Measurements from ENCODE around the gene RGS6.

The RGS6 gene

GRCh38 chr14:72519543-72519942 lies 587.3 kb downstream of the RGS6 start:
- H3K36me3 ChIP-seq (ENCODE audit: control insufficient read depth, insufficient read depth, low read length) = no peaks in the 10 kb centered on the region
- H3K4me3 ChIP-seq (ENCODE audit: low read length) = no peak overlapping the region
- H3K27me3 ChIP-seq (ENCODE audit: control insufficient read depth, insufficient read depth, low read length) = no peaks in the 10 kb centered on the region
- H3K4me1 ChIP-seq (ENCODE audit: control insufficient read depth, insufficient read depth, low read length) = no peaks in the 10 kb centered on the region
- H3K9ac ChIP-seq (ENCODE audit: low read length) = no peak overlapping the region
- H3K27ac ChIP-seq (ENCODE audit: low read depth, low read length) = no peak overlapping the region

- Histone ChIP-seq H3K4me3 (ENCODE audit: low read length) (no peak overlapping the region), H3K27me3 (ENCODE audit: control insufficient read depth, insufficient read depth, low read length) (no peaks in the 10 kb centered on the region), H3K4me1 (ENCODE audit: control insufficient read depth, insufficient read depth, low read length) (no peaks in the 10 kb centered on the region), H3K27ac (ENCODE audit: low read depth, low read length) (no peak overlapping the region), H3K36me3 (ENCODE audit: control insufficient read depth, insufficient read depth, low read length) (no peaks in the 10 kb centered on the region), H3K9ac (ENCODE audit: low read length) (no peak overlapping the region)
These were observed 588.8 kb downstream of the RGS6 start for GRCh38 chr14:72521045-72521444.

- H3K9ac ChIP-seq (ENCODE audit: low read length) = no peak overlapping the region
- no peak overlapping the region for H3K27ac ChIP-seq (ENCODE audit: low read depth, low read length)
- H3K4me3 ChIP-seq (ENCODE audit: low read length) = no peak overlapping the region
- H3K36me3 ChIP-seq (ENCODE audit: control insufficient read depth, insufficient read depth, low read length) = no peaks in the 10 kb centered on the region
- no peaks in the 10 kb centered on the region for H3K27me3 ChIP-seq (ENCODE audit: control insufficient read depth, insufficient read depth, low read length)
- H3K4me1 ChIP-seq (ENCODE audit: control insufficient read depth, insufficient read depth, low read length) = no peaks in the 10 kb centered on the region
These were observed 589.9 kb downstream of the RGS6 start for GRCh38 chr14:72521968-72522741.

GRCh38 chr14:72522847-72523246 lies 590.6 kb downstream of the RGS6 start:
- Histone ChIP-seq H3K27ac (ENCODE audit: low read depth, low read length) (no peak overlapping the region), H3K27me3 (ENCODE audit: control insufficient read depth, insufficient read depth, low read length) (no peaks in the 10 kb centered on the region), H3K4me1 (ENCODE audit: control insufficient read depth, insufficient read depth, low read length) (no peaks in the 10 kb centered on the region), H3K36me3 (ENCODE audit: control insufficient read depth, insufficient read depth, low read length) (no peaks in the 10 kb centered on the region), H3K4me3 (ENCODE audit: low read length) (no peak overlapping the region), H3K9ac (ENCODE audit: low read length) (no peak overlapping the region)

- no peak overlapping the region for H3K27ac ChIP-seq (ENCODE audit: low read depth, low read length)
- no peak overlapping the region for H3K4me3 ChIP-seq (ENCODE audit: low read length)
- no peaks in the 10 kb centered on the region for H3K4me1 ChIP-seq (ENCODE audit: control insufficient read depth, insufficient read depth, low read length)
- H3K9ac ChIP-seq (ENCODE audit: low read length) = no peak overlapping the region
- H3K27me3 ChIP-seq (ENCODE audit: control insufficient read depth, insufficient read depth, low read length) = no peaks in the 10 kb centered on the region
- no peaks in the 10 kb centered on the region for H3K36me3 ChIP-seq (ENCODE audit: control insufficient read depth, insufficient read depth, low read length)
These were observed 591.4 kb downstream of the RGS6 start for GRCh38 chr14:72523424-72524294.

- Histone ChIP-seq H3K27me3 (ENCODE audit: control insufficient read depth, insufficient read depth, low read length) (no peaks in the 10 kb centered on the region), H3K9ac (ENCODE audit: low read length) (no peak overlapping the region), H3K4me1 (ENCODE audit: control insufficient read depth, insufficient read depth, low read length) (no peaks in the 10 kb centered on the region), H3K36me3 (ENCODE audit: control insufficient read depth, insufficient read depth, low read length) (no peaks in the 10 kb centered on the region), H3K27ac (ENCODE audit: low read depth, low read length) (no peak overlapping the region), H3K4me3 (ENCODE audit: low read length) (no peak overlapping the region)
These were observed 592.0 kb downstream of the RGS6 start for GRCh38 chr14:72524295-72524629.

GRCh38 chr14:72525087-72525915 lies 593.1 kb downstream of the RGS6 start:
- Histone ChIP-seq H3K4me3 (ENCODE audit: low read length) (no peak overlapping the region), H3K36me3 (ENCODE audit: control insufficient read depth, insufficient read depth, low read length) (no peaks in the 10 kb centered on the region), H3K9ac (ENCODE audit: low read length) (no peak overlapping the region), H3K4me1 (ENCODE audit: control insufficient read depth, insufficient read depth, low read length) (no peaks in the 10 kb centered on the region), H3K27me3 (ENCODE audit: control insufficient read depth, insufficient read depth, low read length) (no peaks in the 10 kb centered on the region), H3K27ac (ENCODE audit: low read depth, low read length) (no peak overlapping the region)

GRCh38 chr14:72527591-72527990 lies 595.4 kb downstream of the RGS6 start:
- Histone ChIP-seq H3K27me3 (ENCODE audit: control insufficient read depth, insufficient read depth, low read length) (no peaks in the 10 kb centered on the region), H3K36me3 (ENCODE audit: control insufficient read depth, insufficient read depth, low read length) (no peaks in the 10 kb centered on the region), H3K4me1 (ENCODE audit: control insufficient read depth, insufficient read depth, low read length) (no peaks in the 10 kb centered on the region), H3K27ac (ENCODE audit: low read depth, low read length) (no peak overlapping the region), H3K4me3 (ENCODE audit: low read length) (no peak overlapping the region), H3K9ac (ENCODE audit: low read length) (no peak overlapping the region)

- no peak overlapping the region for H3K4me3 ChIP-seq (ENCODE audit: low read length)
- H3K9ac ChIP-seq (ENCODE audit: low read length) = no peak overlapping the region
- no peaks in the 10 kb centered on the region for H3K4me1 ChIP-seq (ENCODE audit: control insufficient read depth, insufficient read depth, low read length)
- no peaks in the 10 kb centered on the region for H3K36me3 ChIP-seq (ENCODE audit: control insufficient read depth, insufficient read depth, low read length)
- no peak overlapping the region for H3K27ac ChIP-seq (ENCODE audit: low read depth, low read length)
- no peaks in the 10 kb centered on the region for H3K27me3 ChIP-seq (ENCODE audit: control insufficient read depth, insufficient read depth, low read length)
These were observed 596.0 kb downstream of the RGS6 start for GRCh38 chr14:72528059-72528862.

- Histone ChIP-seq H3K4me3 (ENCODE audit: low read length) (no peak overlapping the region), H3K36me3 (ENCODE audit: control insufficient read depth, insufficient read depth, low read length) (no peaks in the 10 kb centered on the region), H3K4me1 (ENCODE audit: control insufficient read depth, insufficient read depth, low read length) (no peaks in the 10 kb centered on the region), H3K27ac (ENCODE audit: low read depth, low read length) (no peak overlapping the region), H3K27me3 (ENCODE audit: control insufficient read depth, insufficient read depth, low read length) (no peaks in the 10 kb centered on the region), H3K9ac (ENCODE audit: low read length) (no peak overlapping the region)
These were observed 596.6 kb downstream of the RGS6 start for GRCh38 chr14:72528863-72529175.

- no peaks in the 10 kb centered on the region for H3K36me3 ChIP-seq (ENCODE audit: control insufficient read depth, insufficient read depth, low read length)
- no peak overlapping the region for H3K27ac ChIP-seq (ENCODE audit: low read depth, low read length)
- H3K9ac ChIP-seq (ENCODE audit: low read length) = no peak overlapping the region
- H3K4me1 ChIP-seq (ENCODE audit: control insufficient read depth, insufficient read depth, low read length) = no peaks in the 10 kb centered on the region
- no peaks in the 10 kb centered on the region for H3K27me3 ChIP-seq (ENCODE audit: control insufficient read depth, insufficient read depth, low read length)
- no peak overlapping the region for H3K4me3 ChIP-seq (ENCODE audit: low read length)
These were observed 600.6 kb downstream of the RGS6 start for GRCh38 chr14:72532686-72533454.
